Bone marrow (tissue), 2 donors: ENCODE measurements around the gene SLC9A3.
"Not testable (repeated sequence)": the region's sequence is repeated elsewhere in the genome, so short reads cannot be mapped to it uniquely, and the experiment has no call there.

ENCODE experiments used
- DNase-seq, 2 donors: peaks; one replicate each; lab custom pipeline; 2025; lab: John Stamatoyannopoulos, UW

Gene SLC9A3

GRCh38 chr5:525916-526315, 1.7 kb upstream of the SLC9A3 start:
- DNase-seq = no peak

GRCh38 chr5:524973-525761, 918 bp upstream of the SLC9A3 start:
- no peak for DNase-seq

DNA sequence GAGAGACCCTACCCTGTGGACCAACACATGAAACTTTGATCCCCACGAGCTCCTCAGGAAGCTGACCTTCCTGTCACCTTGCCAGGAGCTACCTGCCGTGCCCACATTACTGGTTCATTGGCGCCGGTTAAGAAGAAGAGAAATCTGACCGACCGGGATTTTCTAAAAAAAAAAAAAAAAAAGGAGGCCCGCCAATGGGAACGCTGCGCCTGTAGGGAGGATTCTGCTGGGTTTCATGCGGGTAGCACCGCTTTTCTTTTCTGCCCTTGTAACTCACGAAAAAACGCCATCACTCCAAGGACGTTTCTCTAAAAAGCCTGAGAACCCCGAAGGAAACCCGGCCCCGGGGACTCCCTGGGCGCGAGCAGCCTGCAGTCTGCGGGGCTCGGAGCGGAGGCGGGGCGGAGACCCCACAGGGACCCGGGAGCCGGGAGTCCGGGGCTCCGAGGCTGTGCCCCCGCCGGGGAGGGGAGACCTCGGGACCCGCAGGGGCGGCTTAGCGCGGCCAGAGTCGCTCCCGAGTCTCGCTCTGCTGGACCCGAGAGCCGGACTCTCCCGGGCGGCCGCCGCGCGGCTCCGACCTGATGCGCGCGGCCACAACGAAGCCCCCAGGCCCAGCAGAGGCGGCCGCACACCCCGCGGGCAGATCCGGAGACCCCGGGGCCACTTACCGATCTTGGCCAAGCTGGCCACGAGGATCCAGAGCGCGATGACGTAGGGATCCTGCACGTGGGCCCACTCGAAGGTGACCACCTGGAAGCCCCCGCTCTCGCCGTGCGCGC, 617 bp downstream of the SLC9A3 start:
- no peak for DNase-seq

GRCh38 chr5:522899-523440, 1.3 kb downstream of the SLC9A3 start:
- no peak for DNase-seq

GRCh38 chr5:522116-522515, 2.1 kb downstream of the SLC9A3 start:
- DNase-seq = no peak

GRCh38 chr5:521680-522079, 2.6 kb downstream of the SLC9A3 start:
- DNase-seq = no peak

DNA sequence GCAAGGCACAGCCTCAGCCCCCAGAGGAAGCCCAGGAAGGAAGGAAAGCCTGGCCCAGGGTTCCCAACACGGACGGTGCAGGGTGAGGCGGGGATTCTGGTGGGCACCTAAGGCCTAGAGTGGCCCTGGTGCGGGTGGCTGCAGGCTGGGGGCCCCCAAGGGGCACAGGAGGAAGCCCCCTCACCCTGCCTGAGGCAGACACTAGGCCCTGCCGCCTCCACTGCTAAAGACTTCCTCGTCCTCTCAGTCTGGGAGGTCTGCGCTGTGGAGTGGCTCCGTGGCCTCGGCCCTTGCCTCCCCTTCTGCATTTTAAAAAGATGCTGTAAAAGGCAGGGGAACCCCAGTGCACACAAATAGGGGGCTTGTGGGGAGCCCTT, 3.4 kb downstream of the SLC9A3 start:
- no peak for DNase-seq

DNA sequence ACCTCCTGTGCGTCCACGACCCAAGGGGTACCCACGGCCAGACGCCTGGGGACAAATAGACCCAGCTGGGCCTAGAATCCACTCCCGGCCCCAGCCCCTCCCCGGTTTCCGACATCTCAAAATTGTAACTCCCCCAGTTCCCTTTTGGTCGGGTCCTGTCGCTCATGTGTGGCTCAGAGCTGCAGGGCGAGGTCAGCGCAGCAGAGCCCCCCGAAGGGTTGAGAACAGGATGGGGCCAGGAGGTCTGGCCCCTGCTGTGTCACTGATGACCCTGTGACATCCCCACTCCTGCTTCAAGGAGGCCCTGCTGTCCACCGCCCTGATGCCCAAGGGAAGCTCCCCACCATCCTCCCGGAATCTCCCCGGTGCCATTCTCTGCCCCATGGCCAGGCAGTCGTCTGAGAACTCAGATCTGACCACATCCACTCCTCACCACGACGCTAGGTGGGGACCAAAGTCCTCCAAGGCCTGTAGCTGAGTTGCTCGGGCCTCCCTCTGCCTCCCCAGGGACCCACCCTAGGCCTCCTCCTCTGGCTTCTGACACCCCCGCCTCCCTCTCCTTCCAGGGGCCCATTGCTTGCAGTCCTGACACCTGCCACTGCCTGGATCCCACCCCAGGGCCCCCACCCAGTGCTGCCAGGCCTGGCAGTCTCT, 3.9 kb downstream of the SLC9A3 start:
- DNase-seq = no peak

- DNase-seq = no peak
Observed at GRCh38 chr5:518721-519120, 5.5 kb downstream of the SLC9A3 start.

DNA sequence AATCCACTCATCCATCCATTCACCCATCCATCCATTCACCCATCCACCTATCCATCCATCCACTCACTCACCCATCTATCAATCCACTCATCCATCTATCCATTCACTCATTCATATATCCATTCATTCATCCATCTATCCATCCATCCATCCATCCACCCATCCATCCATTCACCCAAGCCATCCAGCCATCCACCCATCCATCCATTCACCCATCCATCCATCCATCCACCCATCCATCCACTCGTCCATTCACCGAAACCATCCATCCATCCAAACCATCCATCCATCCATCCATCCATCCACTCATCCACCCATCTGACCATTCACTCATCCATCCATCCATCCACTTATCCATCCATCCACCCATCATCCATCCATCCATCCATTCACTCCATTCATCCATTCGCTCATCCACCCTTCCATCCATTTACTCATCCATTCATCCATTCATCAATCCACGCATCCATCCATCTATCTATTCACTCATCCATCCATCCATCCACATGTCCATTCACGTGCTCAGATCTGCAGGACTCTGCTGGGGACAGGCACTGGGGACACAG, 6.6 kb downstream of the SLC9A3 start:
- no peak for DNase-seq

- no peak for DNase-seq
Observed at GRCh38 chr5:516980-517379, 7.3 kb downstream of the SLC9A3 start.

- DNase-seq = no peak
Observed at GRCh38 chr5:516338-516925, 7.8 kb downstream of the SLC9A3 start.

GRCh38 chr5:515273-515836, 8.9 kb downstream of the SLC9A3 start:
- no peak for DNase-seq

DNA sequence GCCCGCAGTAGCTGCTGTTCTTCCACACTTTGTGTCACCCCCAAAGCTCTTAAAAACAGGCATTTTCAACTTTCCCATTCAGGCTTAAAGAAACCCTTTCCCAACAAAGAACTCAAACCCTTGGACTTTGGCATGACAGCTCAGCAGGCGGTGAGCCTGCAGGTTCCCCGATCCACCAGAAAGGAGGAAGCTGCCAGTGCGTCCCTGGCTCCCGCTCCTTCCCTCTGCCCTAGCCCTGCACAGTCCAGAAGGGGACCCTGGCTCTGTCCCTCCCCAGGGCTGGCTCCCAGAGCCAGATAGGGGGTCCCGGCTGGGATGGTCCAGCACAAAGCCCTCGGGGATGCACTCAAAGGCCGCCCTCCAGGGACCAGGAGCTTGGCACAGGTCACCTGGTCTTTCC, 9.6 kb downstream of the SLC9A3 start:
- DNase-seq = no peak

GRCh38 chr5:514101-514485, 10.2 kb downstream of the SLC9A3 start:
- no peak for DNase-seq

GRCh38 chr5:513216-514100, 10.8 kb downstream of the SLC9A3 start:
- DNase-seq = no peak

DNA sequence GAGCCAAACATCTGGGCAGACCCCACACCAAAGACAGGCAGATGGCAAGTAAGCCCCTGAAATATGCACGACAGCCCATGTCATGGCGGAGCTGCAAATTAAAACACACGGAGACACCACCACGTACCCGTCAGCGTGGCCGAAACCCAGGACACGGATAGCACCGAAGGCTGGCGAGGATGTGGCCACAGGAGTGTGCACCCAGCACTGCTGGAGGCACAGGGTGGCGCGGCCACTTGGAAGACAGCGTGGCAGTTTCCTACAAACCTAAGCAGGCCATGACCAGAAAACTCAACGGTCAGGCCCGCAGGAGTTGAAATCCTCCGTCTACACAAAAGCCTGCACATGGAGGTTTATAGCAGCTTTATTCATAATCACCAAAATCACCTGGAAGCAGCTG, 12.8 kb downstream of the SLC9A3 start:
- DNase-seq = no peak

- DNase-seq = no peak
Observed at GRCh38 chr5:510521-510920, 13.7 kb downstream of the SLC9A3 start.

GRCh38 chr5:509611-510185, 14.6 kb downstream of the SLC9A3 start:
- DNase-seq = no peak

GRCh38 chr5:507986-508575, 16.2 kb downstream of the SLC9A3 start:
- DNase-seq = not testable (repeated sequence)
